ENCODE measurements around the gene GCSH. TPM values are rescaled to one million over a fixed set of nuclear protein-coding genes. Genes with fewer than 3 reads are reported as not detected.

Gene GCSH
- total and polyA plus RNA-seq, 8 donors, result 7.4 to 18.7 (median 12.0) TPM

- 67 to 79% methylated on average over 16 of the region's 16 CpGs for WGBS, 2 donors
- Histone ChIP-seq H3K4me1 (no peaks in the 10 kb centered on the region), H3K27ac (no peak overlapping the region), H3K36me3 (no peaks in the 10 kb centered on the region), H3K4me3 (no peak overlapping the region), H3K27me3 (no peaks in the 10 kb centered on the region), H3K9me3 (no peaks in the 10 kb centered on the region)
- ATAC-seq (no peak), DNase-seq (no peak), FAIRE-seq (no peak)
- intact Hi-C loops (cut with DNase I), result no loop called here
- TF ChIP-seq CTCF (IDR thresholded peaks at IDR 0.05), result no peak
Observed at GRCh38 chr16:81128726-81129524, 32.7 kb upstream of the GCSH start.

DNA sequence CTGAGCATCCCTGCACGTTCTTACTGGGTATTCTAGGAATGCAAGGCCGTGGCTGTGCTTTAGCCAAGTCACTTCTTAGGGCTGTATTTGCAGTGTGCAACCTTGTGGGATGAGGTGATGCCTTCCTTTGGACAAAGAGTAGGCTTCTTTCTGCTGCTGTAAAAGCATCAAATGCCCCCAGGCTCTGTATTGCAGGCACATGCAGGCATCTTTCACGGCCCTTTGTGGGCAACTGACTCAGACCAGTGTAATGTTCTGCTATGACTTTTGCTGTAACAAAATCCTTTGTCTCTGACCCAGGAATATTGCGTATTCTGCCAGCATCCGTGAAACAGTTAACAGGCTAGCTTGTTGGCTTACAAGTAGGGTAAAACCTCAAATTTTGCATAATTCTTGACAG lies 30.9 kb upstream of the GCSH start:
- Histone ChIP-seq H3K4me3 (no peak overlapping the region), H3K36me3 (no peaks in the 10 kb centered on the region), H3K4me1 (no peaks in the 10 kb centered on the region), H3K27ac (no peak overlapping the region), H3K9me3 (no peaks in the 10 kb centered on the region), H3K27me3 (no peaks in the 10 kb centered on the region)
- FAIRE-seq (no peak), ATAC-seq (no peak), DNase-seq (no peak)
- TF ChIP-seq CTCF (IDR thresholded peaks at IDR 0.05), result no peak
- intact Hi-C loops (cut with DNase I), result no loop called here
- WGBS, 2 donors, result 51 to 59% methylated on average over 5 of the region's 5 CpGs

GRCh38 chr16:81123092-81123852 lies 27.1 kb upstream of the GCSH start:
- Histone ChIP-seq H3K4me3 (no peak overlapping the region), H3K9me3 (no peaks in the 10 kb centered on the region), H3K27me3 (no peaks in the 10 kb centered on the region), H3K36me3 (no peaks in the 10 kb centered on the region), H3K4me1 (no peaks in the 10 kb centered on the region), H3K27ac (no peak overlapping the region)
- no peak for FAIRE-seq
- 72 to 80% methylated on average over 17 of the region's 17 CpGs for WGBS, 2 donors
- intact Hi-C loops (cut with DNase I), result no loop called here
- no peak for DNase-seq
- no peak for ATAC-seq
- no peak for TF ChIP-seq CTCF (IDR thresholded peaks at IDR 0.05)

DNA sequence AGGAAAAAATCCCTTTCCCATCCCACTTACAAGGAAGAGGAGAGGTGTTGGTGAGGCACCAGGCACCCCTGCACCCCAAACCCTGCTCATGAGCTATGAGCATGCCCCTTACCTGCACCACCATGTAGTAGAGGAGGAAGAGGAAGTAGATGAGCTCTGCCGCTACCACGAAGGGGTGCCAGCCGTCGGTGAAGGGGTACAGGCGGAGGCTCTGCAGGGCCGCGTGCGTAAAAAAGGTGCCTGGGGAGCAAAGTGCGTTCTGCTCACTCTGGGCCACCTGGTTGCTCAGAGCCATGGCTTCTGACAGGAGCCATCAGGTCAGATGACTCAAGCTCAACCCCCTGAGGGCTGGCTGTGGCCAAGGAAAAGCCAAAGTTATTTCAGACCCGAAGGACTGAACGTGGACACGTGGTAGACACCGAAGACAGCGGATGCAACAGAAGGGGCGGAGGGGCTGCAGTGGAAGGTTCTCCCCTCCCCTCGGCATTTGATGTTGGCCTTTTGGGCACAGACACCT lies 25.3 kb upstream of the GCSH start:
- Histone ChIP-seq H3K4me1 (no peaks in the 10 kb centered on the region), H3K4me3 (no peak overlapping the region), H3K27me3 (no peaks in the 10 kb centered on the region), H3K9me3 (no peaks in the 10 kb centered on the region), H3K36me3 (no peaks in the 10 kb centered on the region), H3K27ac (no peak overlapping the region)
- no peak for TF ChIP-seq CTCF (IDR thresholded peaks at IDR 0.05)
- ATAC-seq (no peak), DNase-seq (no peak), FAIRE-seq (no peak)
- 73 to 86% methylated on average over 16 of the region's 16 CpGs for WGBS, 2 donors
- intact Hi-C loops (cut with DNase I), result no loop called here

Measured in pancreas (tissue), 10 donors.